Endothelial cell of umbilical vein (primary cell): Measurements from ENCODE around the gene PSMA5. TPM values are rescaled to one million over a fixed set of nuclear protein-coding genes. Genes with fewer than 3 reads are reported as not detected.
"Not testable (repeated sequence)": the region's sequence is repeated elsewhere in the genome, so short reads cannot be mapped to it uniquely, and the experiment has no call there.

ENCODE experiments used
- BruUV-seq: library from RNA; stranded (reverse); fragments of 400-500 nt; replicated peaks from 2 replicates; lab custom pipeline; 2021; lab: Mats Ljungman, UMichigan
- CTCF ChIA-PET: fragments of 300-600, 350-600 bp; sonication (Branson Sonifier 250); formaldehyde crosslinking; loops from one replicate; lab custom pipeline; 2021; ENCODE audit warnings: antibody characterized with exemption, inconsistent platforms; lab: Charles Lee
- POLR2A ChIA-PET: fragments of 300-600, 350-600 bp; sonication (Branson Sonifier 250); formaldehyde crosslinking; loops from one replicate; lab custom pipeline; 2021; ENCODE audit warnings: antibody characterized with exemption, inconsistent platforms; lab: Charles Lee
- DNase-seq: peaks from one replicate; pipeline ENCODE4 v3.0.0-alpha.2; 2011; ENCODE audit warnings: low read depth, low spot score
- FAIRE-seq: peaks from 2 replicates; lab custom pipeline; 2011; peaks lifted over from hg19 to GRCh38; lab: Jason Lieb, UNC
- H2AFZ ChIP-seq: 2 replicates; pipeline ENCODE4 v1.6.0; 2012; ENCODE audit warnings: low read depth, low read length, control low read depth, inconsistent platforms
- H3K27ac ChIP-seq: 2 replicates; pipeline ENCODE4 v1.5.1; 2011; ENCODE audit warnings: low read depth, mild to moderate bottlenecking, control low read depth, low read length, moderate library complexity; ENCODE audit not compliant: insufficient read depth
- H3K27me3 ChIP-seq, 2 experiments: 2 replicates each; pipeline versions ENCODE4 v1.6.0 to v1.6.1; 2011; ENCODE audit warnings: low read length in 2 of 2, mixed read lengths in 1 of 2; ENCODE audit not compliant: control insufficient read depth in 2 of 2, insufficient read depth in 2 of 2
- H3K36me3 ChIP-seq, 2 experiments: 2 replicates in 1 of 2; 3 replicates in 1 of 2; pipeline ENCODE4 v1.5.1; 2011; ENCODE audit warnings: low read length in 2 of 2, mild to moderate bottlenecking in 1 of 2, moderate library complexity in 1 of 2; ENCODE audit not compliant: control insufficient read depth in 2 of 2, insufficient read depth in 2 of 2; ENCODE audit errors: extremely low read depth in 1 of 2
- H3K4me1 ChIP-seq: 3 replicates; pipeline ENCODE4 v1.5.1; 2011; ENCODE audit warnings: mild to moderate bottlenecking, low read length; ENCODE audit not compliant: control insufficient read depth, insufficient read depth; ENCODE audit errors: extremely low read depth
- H3K4me2 ChIP-seq: 2 replicates; pipeline ENCODE4 v1.6.1; 2011; ENCODE audit warnings: low read length, control low read depth, mixed read lengths; ENCODE audit not compliant: insufficient read depth
- H3K4me3 ChIP-seq, 3 experiments: fragments of 200-600 bp in 1 of 3; sonication (generic), shearing (Covaris generic) in 1 of 3; replicated peaks in 1 of 3; 2 replicates each; pipeline ENCODE4 v1.5.1; 2011 to 2016; ENCODE audit warnings: control low read depth in 3 of 3, low read length in 3 of 3, mild to moderate bottlenecking in 2 of 3, inconsistent platforms in 1 of 3, low read depth in 1 of 3, moderate library complexity in 1 of 3; ENCODE audit not compliant: insufficient read depth in 1 of 3
- H3K79me2 ChIP-seq: 2 replicates; pipeline ENCODE4 v1.6.0; 2012; ENCODE audit warnings: low read length, inconsistent platforms; ENCODE audit not compliant: control insufficient read depth, insufficient read depth
- H3K9ac ChIP-seq: replicated peaks from 2 replicates; pipeline ENCODE3; 2011; ENCODE audit warnings: low read length, control low read depth; ENCODE audit not compliant: insufficient read depth; ENCODE audit errors: extremely low read depth
- H3K9me1 ChIP-seq: replicated peaks from 3 replicates; pipeline ENCODE4 v1.6.0; 2011; ENCODE audit warnings: mild to moderate bottlenecking, low read length; ENCODE audit not compliant: control insufficient read depth, insufficient read depth; ENCODE audit errors: extremely low read depth
- H3K9me3 ChIP-seq: replicated peaks from 2 replicates; pipeline ENCODE4 v1.5.1; 2012; ENCODE audit warnings: low read length, inconsistent platforms; ENCODE audit not compliant: control insufficient read depth, insufficient read depth
- H4K20me1 ChIP-seq: replicated peaks from 2 replicates; pipeline ENCODE3; 2011; ENCODE audit warnings: mild to moderate bottlenecking, low read length; ENCODE audit not compliant: control insufficient read depth, insufficient read depth; ENCODE audit errors: extremely low read depth
- EZH2 ChIP-seq: IDR thresholded peaks from 2 replicates; pipeline ENCODE4 v1.6.1; 2012; ENCODE audit warnings: borderline replicate concordance, low read depth, mild to moderate bottlenecking, moderate library complexity, low read length, inconsistent platforms; ENCODE audit not compliant: severe bottlenecking
- POLR2A ChIP-seq: IDR thresholded peaks from 2 replicates; pipeline ENCODE4 v1.6.1; 2012; ENCODE audit warnings: low read depth, mild to moderate bottlenecking, control low read depth, low read length
- dilution Hi-C: fragments of 300-500 bp; cut with MboI; formaldehyde crosslinking; loops from one replicate; pipeline ENCODE4 v1.15.0; 2019; ENCODE audit warnings: low sequenced_read_pairs; ENCODE audit not compliant: extremely low pct_ligation_motif_present
- intact Hi-C: fragments of 100-400 bp; cut with micrococcal nuclease; formaldehyde crosslinking; loops from one replicate; pipeline ENCODE4 v1.10.0; 2022
- polyA plus RNA-seq, 4 experiments: library from polyadenylated mRNA; depleted of rRNA in 3 of 4; stranded (reverse) in 3 of 4; unstranded in 1 of 4; fragments of >200 nt; gene quantifications; 2 replicates each; pipeline versions ENCODE4 v1.2.1 to v1.2.3, GENCODE V29; 2011 to 2012; ENCODE audit warnings: missing spikeins in 1 of 4
- total RNA-seq: library from RNA; stranded (reverse); gene quantifications from 2 replicates; pipeline ENCODE4 v1.2.3, GENCODE V29; 2021

The PSMA5 gene
- total and polyA plus RNA-seq, 2 donors (not counting 3 experiments of a cell fraction or from before 2014, with no cell fraction given) = 98.1 to 125 TPM

GRCh38 chr1:109473284-109474057, 47.2 kb upstream of the PSMA5 start:
- H4K20me1 ChIP-seq, H2AFZ ChIP-seq, H3K4me3 ChIP-seq, CTCF ChIA-PET, H3K9ac ChIP-seq, H3K9me1 ChIP-seq, DNase-seq, H3K9me3 ChIP-seq, H3K79me2 ChIP-seq, H3K27ac ChIP-seq, H3K4me2 ChIP-seq, H3K4me1 ChIP-seq, FAIRE-seq, H3K36me3 ChIP-seq, intact Hi-C loops, BruUV-seq, dilution Hi-C loops: not testable (repeated sequence)
- H3K27me3 ChIP-seq = peaks cover 44 to 45% of the 10 kb centered on the region in 2 experiments
- POLR2A ChIA-PET = interaction anchor here (0.7 kb wide), 1 partner anchor 41 kb away, joined by 8 read pairs; no protein-coding TSS in a partner anchor

- ChIA-PET POLR2A (no interaction called here), CTCF (interaction anchor here (0.6 kb wide), 1 partner anchor 59 kb away, joined by 3 read pairs; no protein-coding TSS in a partner anchor)
- intact Hi-C loops = no loop called here
- Histone ChIP-seq H3K4me3 (no peak overlapping the region), H4K20me1 (no peaks in the 10 kb centered on the region), H3K27ac (no peak overlapping the region), H3K9ac (no peak overlapping the region), H2AFZ (no peak overlapping the region), H3K27me3 (peaks cover 51 to 52% of the 10 kb centered on the region in 2 experiments), H3K9me1 (no peaks in the 10 kb centered on the region), H3K9me3 (no peaks in the 10 kb centered on the region), H3K4me1 (no peaks in the 10 kb centered on the region), H3K36me3 (no peaks in the 10 kb centered on the region), H3K79me2 (no peaks in the 10 kb centered on the region), H3K4me2 (no peak overlapping the region)
- TF ChIP-seq POLR2A (no peak), EZH2 (no peak)
- no peak for FAIRE-seq
- dilution Hi-C loops = no loop called here
- BruUV-seq = no TSS peak
- no peak for DNase-seq
Observed at GRCh38 chr1:109472779-109473178, 46.5 kb upstream of the PSMA5 start.
